Effector memory CD4-positive, alpha-beta T cell (primary cell): ENCODE data around the gene IL17C.

Experiments
- DNase-seq, 3 donors: peaks; one replicate each; pipeline ENCODE4 v3.0.0-alpha.2; 2020
- H3K27ac ChIP-seq: 2 replicates; pipeline ENCODE4 v1.7.0; 2013; ENCODE audit warnings: mild to moderate bottlenecking, low read length, moderate library complexity; ENCODE audit not compliant: insufficient read depth, poor library complexity, severe bottlenecking
- H3K27me3 ChIP-seq: replicated peaks from 2 replicates; pipeline ENCODE4 v1.7.0; 2013; ENCODE audit warnings: mild to moderate bottlenecking, low read length; ENCODE audit not compliant: insufficient read depth, control insufficient read depth, poor library complexity, severe bottlenecking
- H3K36me3 ChIP-seq: 2 replicates; pipeline ENCODE4 v1.7.0; 2013; ENCODE audit warnings: mild to moderate bottlenecking, low read length, moderate library complexity; ENCODE audit not compliant: control insufficient read depth, insufficient read depth
- H3K4me1 ChIP-seq: 2 replicates; pipeline ENCODE4 v1.7.0; 2013; ENCODE audit warnings: low read length, mild to moderate bottlenecking; ENCODE audit not compliant: control insufficient read depth, insufficient read depth, poor library complexity, severe bottlenecking
- H3K4me3 ChIP-seq: 2 replicates; pipeline ENCODE4 v1.7.0; 2013; ENCODE audit warnings: low read length, low read depth, mild to moderate bottlenecking; ENCODE audit not compliant: insufficient read depth, poor library complexity, severe bottlenecking
- H3K9me3 ChIP-seq: 2 replicates; pipeline ENCODE4 v1.7.0; 2013; ENCODE audit warnings: mild to moderate bottlenecking, low read length, moderate library complexity; ENCODE audit not compliant: control insufficient read depth

IL17C gene

GRCh38 chr16:88684569-88685155 lies 46.3 kb downstream of the IL17C start:
- Histone ChIP-seq H3K4me1 (peaks cover 43% of the 10 kb centered on the region), H3K27me3 (no peaks in the 10 kb centered on the region)
- DNase-seq, result no peak

GRCh38 chr16:88685156-88686061 lies 47.0 kb downstream of the IL17C start:
- Histone ChIP-seq H3K36me3 (peaks cover 11% of the 10 kb centered on the region), H3K4me1 (peaks cover 44% of the 10 kb centered on the region), H3K27me3 (no peaks in the 10 kb centered on the region), H3K4me3 (peak overlapping the region; percentile 88), H3K9me3 (no peaks in the 10 kb centered on the region), H3K27ac (peak overlapping the region; percentile 72)
- DNase-seq, result peak in 1 of 3 donors; percentile 39

More at GRCh38 chr16:88684569-88685155, 46.3 kb downstream of the IL17C start:
- H3K36me3 ChIP-seq, result peaks cover 12% of the 10 kb centered on the region
- peak overlapping the region; percentile 72 for H3K27ac ChIP-seq
- no peak overlapping the region for H3K4me3 ChIP-seq
- H3K9me3 ChIP-seq, result no peaks in the 10 kb centered on the region

GRCh38 chr16:88686062-88686438 lies 47.7 kb downstream of the IL17C start:
- Histone ChIP-seq H3K27me3 (no peaks in the 10 kb centered on the region), H3K27ac (peak overlapping the region; percentile 72), H3K36me3 (peaks cover 5% of the 10 kb centered on the region), H3K4me3 (peak overlapping the region; percentile 88), H3K9me3 (no peaks in the 10 kb centered on the region), H3K4me1 (peaks cover 44% of the 10 kb centered on the region)
- peak in 2 of 3 donors; percentile 29 to 48 for DNase-seq

GRCh38 chr16:88686439-88687253 lies 48.3 kb downstream of the IL17C start, which contains the start of gene SNAI3:
TSS of gene SNAI3 (minus strand) at chr16:88686507. CDS start at chr16:88686406, 101 bp downstream.
- peaks cover 4% of the 10 kb centered on the region for H3K36me3 ChIP-seq
- H3K4me1 ChIP-seq, result peaks cover 45% of the 10 kb centered on the region
- peak within 1 kb of the TSS; percentile 72 for H3K27ac ChIP-seq
- no peaks in the 10 kb centered on the region for H3K27me3 ChIP-seq
- no peaks in the 10 kb centered on the region for H3K9me3 ChIP-seq
- peak; percentile 79 to 85 (median 80) for DNase-seq
- peak within 1 kb of the TSS; percentile 88 for H3K4me3 ChIP-seq

- peaks cover 45% of the 10 kb centered on the region for H3K4me1 ChIP-seq
- H3K9me3 ChIP-seq, result no peaks in the 10 kb centered on the region
- no peak overlapping the region for H3K27ac ChIP-seq
- no peaks in the 10 kb centered on the region for H3K27me3 ChIP-seq
- DNase-seq, result no peak
- H3K36me3 ChIP-seq, result peaks cover 4% of the 10 kb centered on the region
- no peak overlapping the region for H3K4me3 ChIP-seq
Measured at GRCh38 chr16:88687254-88687576, 48.8 kb downstream of the IL17C start.

- H3K27me3 ChIP-seq, result no peaks in the 10 kb centered on the region
- no peak for DNase-seq
- peaks cover 4% of the 10 kb centered on the region for H3K36me3 ChIP-seq
- peaks cover 46% of the 10 kb centered on the region for H3K4me1 ChIP-seq
- H3K4me3 ChIP-seq, result no peak overlapping the region
- H3K9me3 ChIP-seq, result no peaks in the 10 kb centered on the region
- H3K27ac ChIP-seq, result no peak overlapping the region
Measured at GRCh38 chr16:88687676-88688012, 49.3 kb downstream of the IL17C start.

- Histone ChIP-seq H3K9me3 (no peaks in the 10 kb centered on the region), H3K4me3 (no peak overlapping the region), H3K27me3 (no peaks in the 10 kb centered on the region), H3K36me3 (peaks cover 4% of the 10 kb centered on the region), H3K4me1 (peaks cover 52% of the 10 kb centered on the region), H3K27ac (no peak overlapping the region)
- DNase-seq, result no peak
Measured at GRCh38 chr16:88688013-88688778, 49.8 kb downstream of the IL17C start.
